CD14-positive monocyte (primary cell): Measurements from ENCODE around the gene DEAF1. TPM values are rescaled to one million over a fixed set of nuclear protein-coding genes. Genes with fewer than 3 reads are reported as not detected.

Experiments
- DNase-seq, 3 donors: peaks; one replicate each; pipeline ENCODE4 v3.0.0-alpha.2; 2011 to 2022
- H2AFZ ChIP-seq: 2 replicates; pipeline ENCODE4 v1.6.0; 2012; ENCODE audit warnings: mild to moderate bottlenecking, low read depth, low read length, inconsistent platforms; ENCODE audit not compliant: insufficient read depth, poor library complexity, severe bottlenecking
- H3K27ac ChIP-seq, 2 donors: 1 replicate in 1 of 2; 2 replicates in 1 of 2; pipeline ENCODE4 v1.5.1; 2012 to 2013; ENCODE audit warnings: low read length in 2 of 2, control low read depth in 1 of 2, inconsistent platforms in 1 of 2, low read depth in 1 of 2, mild to moderate bottlenecking in 1 of 2
- H3K27me3 ChIP-seq, 2 donors: one replicate each; pipeline versions ENCODE4 v1.6.0 to v1.6.1; 2011 to 2013; ENCODE audit warnings: low read length in 2 of 2; ENCODE audit not compliant: control insufficient read depth in 2 of 2, insufficient read depth in 2 of 2
- H3K36me3 ChIP-seq, 2 donors: replicated peaks in 1 of 2; 1 replicate in 1 of 2; 2 replicates in 1 of 2; pipeline versions ENCODE4 v1.5.1 to v1.6.1; 2012 to 2013; ENCODE audit warnings: low read length in 2 of 2, control low read depth in 1 of 2, inconsistent platforms in 1 of 2, mild to moderate bottlenecking in 1 of 2; ENCODE audit not compliant: insufficient read depth in 2 of 2, control insufficient read depth in 1 of 2
- H3K4me1 ChIP-seq, 2 donors: 1 replicate in 1 of 2; 2 replicates in 1 of 2; pipeline versions ENCODE4 v1.5.1 to v1.6.1; 2012 to 2013; ENCODE audit warnings: low read length in 2 of 2, control low read depth in 1 of 2, inconsistent platforms in 1 of 2, mild to moderate bottlenecking in 1 of 2, moderate library complexity in 1 of 2; ENCODE audit not compliant: insufficient read depth in 2 of 2, control insufficient read depth in 1 of 2
- H3K4me2 ChIP-seq: replicated peaks from 2 replicates; pipeline ENCODE3; 2012; ENCODE audit warnings: low read length, moderate library complexity, mild to moderate bottlenecking; ENCODE audit not compliant: poor library complexity, severe bottlenecking; ENCODE audit errors: extremely low read depth
- H3K4me3 ChIP-seq, 3 experiments: fragments of 200-600 bp in 1 of 3; sonication (generic) in 1 of 3; replicated peaks in 1 of 3; 1 replicate in 2 of 3; 2 replicates in 1 of 3; pipeline ENCODE4 v1.5.1; 2011 to 2013; ENCODE audit warnings: low read length in 3 of 3, mild to moderate bottlenecking in 3 of 3, control low read depth in 2 of 3, low read depth in 2 of 3, inconsistent platforms in 1 of 3, moderate library complexity in 1 of 3
- H3K79me2 ChIP-seq: 2 replicates; pipeline ENCODE4 v1.6.0; 2012; ENCODE audit warnings: mild to moderate bottlenecking, control low read depth, inconsistent platforms, low read length, moderate library complexity; ENCODE audit not compliant: insufficient read depth
- H3K9ac ChIP-seq: 2 replicates; pipeline ENCODE4 v1.6.0; 2017; ENCODE audit warnings: low read length, mild to moderate bottlenecking; ENCODE audit not compliant: insufficient read depth, poor library complexity, severe bottlenecking
- H3K9me3 ChIP-seq, 2 donors: replicated peaks in 1 of 2; 1 replicate in 1 of 2; 2 replicates in 1 of 2; pipeline versions ENCODE4 v1.5.1 to v1.6.1; 2012 to 2013; ENCODE audit warnings: low read length in 2 of 2, control low read depth in 1 of 2; ENCODE audit not compliant: control insufficient read depth in 1 of 2, insufficient read depth in 1 of 2
- H4K20me1 ChIP-seq: 2 replicates; pipeline ENCODE4 v1.6.0; 2012; ENCODE audit warnings: mild to moderate bottlenecking, low read length, control low read depth, moderate library complexity; ENCODE audit not compliant: insufficient read depth
- H3K27ac Mint-ChIP-seq, 7 donors: one replicate each; pipeline ENCODE4 v1.8.0; 2020; ENCODE audit warnings: mild to moderate bottlenecking in 7 of 7, mixed read lengths in 7 of 7, moderate library complexity in 6 of 7, inconsistent platforms in 2 of 7
- H3K27me3 Mint-ChIP-seq, 3 donors: one replicate each; pipeline ENCODE4 v1.8.0; 2021 to 2022; ENCODE audit warnings: low read depth in 3 of 3, mild to moderate bottlenecking in 3 of 3, mixed read lengths in 3 of 3, moderate library complexity in 3 of 3, inconsistent platforms in 1 of 3
- H3K36me3 Mint-ChIP-seq, 2 donors: one replicate each; pipeline ENCODE4 v1.8.0; 2020; ENCODE audit warnings: mixed read lengths in 2 of 2, inconsistent platforms in 1 of 2, mild to moderate bottlenecking in 1 of 2
- H3K4me1 Mint-ChIP-seq: one replicate; pipeline ENCODE4 v1.8.0; 2020; ENCODE audit warnings: mild to moderate bottlenecking, mixed read lengths
- H3K4me3 Mint-ChIP-seq, 2 donors: one replicate each; pipeline ENCODE4 v1.8.0; 2020; ENCODE audit warnings: mild to moderate bottlenecking in 2 of 2, mixed read lengths in 2 of 2, moderate library complexity in 1 of 2
- H3K9me3 Mint-ChIP-seq, 7 donors: one replicate each; pipeline ENCODE4 v1.8.0; 2020 to 2022; ENCODE audit warnings: mixed read lengths in 7 of 7, mild to moderate bottlenecking in 6 of 7, moderate library complexity in 6 of 7, inconsistent platforms in 2 of 7
- CTCF ChIP-seq: fragments of 200-600 bp; IDR thresholded peaks from one replicate; pipeline ENCODE4 v1.8.0; 2022; ENCODE audit warnings: antibody characterized with exemption, mild to moderate bottlenecking
- WGBS: methylation state at CpG from one replicate; pipeline ENCODE4 v1.1.5; 2013; ENCODE audit warnings: missing lambda C conversion rate; ENCODE audit not compliant: insufficient coverage; 5-methylcytosine and 5-hydroxymethylcytosine counted together
- intact Hi-C, 2 donors: fragments of 100-400 bp; cut with micrococcal nuclease; formaldehyde crosslinking; loops; one replicate each; pipeline versions ENCODE4 v1.15.0 to v1.15.1; 2023
- polyA plus RNA-seq, 3 donors: library from polyadenylated mRNA; depleted of rRNA in 1 of 3; unstranded in 2 of 3; stranded (reverse) in 1 of 3; fragments of 300-500 nt in 2 of 3; fragments of >200 nt in 1 of 3; fragmentation: Illumina TruSeq in 2 of 3; gene quantifications; 1 replicate in 2 of 3; 2 replicates in 1 of 3; pipeline ENCODE4 v1.2.3, GENCODE V29; 2012 to 2021

DEAF1 gene
- polyA plus RNA-seq, 3 donors = 18.0 to 22.3 (median 22.2) TPM

- peaks cover 29% of the 10 kb centered on the region for H3K4me1 Mint-ChIP-seq
- no peak for TF ChIP-seq CTCF
- H3K27me3 ChIP-seq = peaks cover 0 to 3% of the 10 kb centered on the region in 2 donors
- H4K20me1 ChIP-seq = peaks cover under 1% of the 10 kb centered on the region
- H3K36me3 ChIP-seq = peaks cover 0 to 2% of the 10 kb centered on the region in 2 donors
- peaks cover 0 to 23% of the 10 kb centered on the region in 2 donors for H3K36me3 Mint-ChIP-seq
- no peak overlapping the region for H2AFZ ChIP-seq
- H3K9me3 ChIP-seq = no peaks in the 10 kb centered on the region
- H3K27ac ChIP-seq = peak overlapping the region in 1 of 2 donors; percentile 15
- intact Hi-C loops = no loop called here
- peak overlapping the region; percentile 27 for H3K4me2 ChIP-seq
- no peak overlapping the region for H3K9ac ChIP-seq
- H3K4me3 Mint-ChIP-seq = no peak overlapping the region
- peak overlapping the region in 2 of 7 donors; percentile 14 to 42 for H3K27ac Mint-ChIP-seq
- no peak overlapping the region for H3K4me3 ChIP-seq
- no peak for DNase-seq
- no peaks in the 10 kb centered on the region for H3K9me3 Mint-ChIP-seq
- peaks cover 0 to 5% (median 4%) of the 10 kb centered on the region in 3 donors for H3K27me3 Mint-ChIP-seq
- H3K79me2 ChIP-seq = peaks cover 3% of the 10 kb centered on the region
- WGBS = 94% methylated on average over 10 of the region's 13 CpGs
- H3K4me1 ChIP-seq = peaks cover 27 to 34% of the 10 kb centered on the region in 2 donors
Measured at GRCh38 chr11:620201-620600, 74.8 kb downstream of the DEAF1 start.

GRCh38 chr11:619628-620050 is 75.4 kb downstream of the DEAF1 start:
- Histone ChIP-seq H3K9me3 (no peaks in the 10 kb centered on the region), H3K27ac (no peak overlapping the region), H4K20me1 (peaks cover 6% of the 10 kb centered on the region), H3K27me3 (no peaks in the 10 kb centered on the region), H3K4me2 (no peak overlapping the region), H3K36me3 (peaks cover 2 to 3% of the 10 kb centered on the region in 2 donors), H3K4me1 (peaks cover 33 to 40% of the 10 kb centered on the region in 2 donors), H3K4me3 (no peak overlapping the region), H3K9ac (no peak overlapping the region), H2AFZ (no peak overlapping the region), H3K79me2 (peaks cover 9% of the 10 kb centered on the region)
- peaks cover 0 to 24% of the 10 kb centered on the region in 2 donors for H3K36me3 Mint-ChIP-seq
- TF ChIP-seq CTCF = no peak
- WGBS = 92% methylated on average over 6 of the region's 22 CpGs
- intact Hi-C loops = no loop called here
- H3K4me3 Mint-ChIP-seq = no peak overlapping the region
- H3K4me1 Mint-ChIP-seq = peaks cover 30% of the 10 kb centered on the region
- H3K27ac Mint-ChIP-seq = no peak overlapping the region
- H3K27me3 Mint-ChIP-seq = peaks cover 0 to 4% (median 0%) of the 10 kb centered on the region in 3 donors
- no peaks in the 10 kb centered on the region for H3K9me3 Mint-ChIP-seq
- DNase-seq = no peak
